H1 (cell line): ENCODE results near the gene KLHL28. TPM values are rescaled to one million over a fixed set of nuclear protein-coding genes. Genes with fewer than 3 reads are reported as not detected.

ENCODE experiments used
- CTCF ChIA-PET: fragments of 300-600 bp; sonication (Branson Sonifier 250); formaldehyde crosslinking; loops from one replicate; lab custom pipeline; 2021; ENCODE audit not compliant: partially characterized antibody; lab: Charles Lee
- POLR2A ChIA-PET: fragments of 300-600 bp; sonication (Branson Sonifier 250); formaldehyde crosslinking; loops from one replicate; lab custom pipeline; 2021; ENCODE audit warnings: inconsistent platforms; ENCODE audit not compliant: partially characterized antibody; lab: Charles Lee
- DNase-seq, 2 experiments: peaks; one replicate each; pipeline versions ENCODE4 v3.0.0 to v3.0.0-alpha.2; 2010 to 2022; ENCODE audit warnings: low spot score in 2 of 2, low read depth in 1 of 2, mixed read lengths in 1 of 2
- FAIRE-seq: peaks from 2 replicates; lab custom pipeline; 2011; peaks lifted over from hg19 to GRCh38; lab: Jason Lieb, UNC
- H2AFZ ChIP-seq: 2 replicates; pipeline ENCODE4 v1.8.1; 2012; ENCODE audit warnings: low read length, inconsistent platforms
- H2AK5ac ChIP-seq: 2 replicates; pipeline ENCODE4 v1.6.1; 2013; ENCODE audit warnings: low read depth, low read length
- H2BK120ac ChIP-seq: replicated peaks from 2 replicates; pipeline ENCODE3; 2013; ENCODE audit warnings: low read depth, low read length, inconsistent platforms
- H2BK12ac ChIP-seq: 2 replicates; pipeline ENCODE4 v1.6.1; 2013; ENCODE audit warnings: low read depth, low read length
- H2BK15ac ChIP-seq: 2 replicates; pipeline ENCODE4 v1.6.1; 2013; ENCODE audit warnings: low read length
- H2BK20ac ChIP-seq: 2 replicates; pipeline ENCODE4 v1.6.1; 2013; ENCODE audit warnings: low read length
- H2BK5ac ChIP-seq: 2 replicates; pipeline ENCODE4 v1.6.1; 2013; ENCODE audit warnings: low read depth, low read length
- H3K14ac ChIP-seq: 2 replicates; pipeline ENCODE4 v1.6.1; 2013; ENCODE audit warnings: inconsistent platforms; ENCODE audit not compliant: insufficient read length
- H3K18ac ChIP-seq: 2 replicates; pipeline ENCODE4 v1.6.1; 2013; ENCODE audit warnings: low read length; ENCODE audit errors: extremely low read depth
- H3K23ac ChIP-seq: 2 replicates; pipeline ENCODE4 v1.6.1; 2013; ENCODE audit warnings: inconsistent platforms; ENCODE audit not compliant: insufficient read length
- H3K23me2 ChIP-seq: 2 replicates; pipeline ENCODE4 v1.6.1; 2013; ENCODE audit warnings: low read depth, low read length
- H3K27ac ChIP-seq: 2 replicates; pipeline ENCODE4 v1.6.1; 2011; ENCODE audit warnings: low read depth, low read length, inconsistent platforms
- H3K27me3 ChIP-seq, 4 experiments: replicated peaks in 1 of 4; 1 replicate in 1 of 4; 2 replicates in 3 of 4; pipeline versions ENCODE4 v1.6.1 to v1.8.1; 2011 to 2013; ENCODE audit warnings: low read length in 3 of 4, mild to moderate bottlenecking in 3 of 4, inconsistent platforms in 2 of 4, mixed read lengths in 2 of 4, moderate library complexity in 1 of 4; ENCODE audit not compliant: control insufficient read depth in 3 of 4, insufficient read depth in 3 of 4; ENCODE audit errors: extremely low read depth in 1 of 4
- H3K36me3 ChIP-seq, 4 experiments: 2 replicates each; pipeline versions ENCODE4 v1.6.1 to v1.8.1; 2011 to 2013; ENCODE audit warnings: mild to moderate bottlenecking in 4 of 4, low read length in 3 of 4, moderate library complexity in 2 of 4, control low read depth in 1 of 4, inconsistent platforms in 1 of 4; ENCODE audit not compliant: insufficient read depth in 4 of 4, control insufficient read depth in 2 of 4
- H3K4ac ChIP-seq: replicated peaks from 2 replicates; pipeline ENCODE3; 2013; ENCODE audit warnings: low read length, low read depth, mixed read lengths, inconsistent platforms; ENCODE audit not compliant: insufficient read length
- H3K4me1 ChIP-seq, 4 experiments: replicated peaks in 1 of 4; 1 replicate in 1 of 4; 2 replicates in 3 of 4; pipeline versions ENCODE4 v1.6.1 to v1.8.1; 2011 to 2013; ENCODE audit warnings: low read length in 3 of 4, inconsistent platforms in 2 of 4, mixed read lengths in 1 of 4; ENCODE audit not compliant: insufficient read depth in 4 of 4, control insufficient read depth in 3 of 4
- H3K4me2 ChIP-seq, 2 experiments: 2 replicates each; pipeline versions ENCODE4 v1.6.1 to v1.8.1; 2011 to 2013; ENCODE audit warnings: low read depth in 2 of 2, low read length in 2 of 2, control low read depth in 1 of 2, inconsistent platforms in 1 of 2, mild to moderate bottlenecking in 1 of 2; ENCODE audit not compliant: insufficient read depth in 1 of 2
- H3K4me3 ChIP-seq, 4 experiments: fragments of 200-600, 300-600 bp in 1 of 4; sonication (generic), shearing (Covaris generic), sonication (Bioruptor Twin) in 1 of 4; 2 replicates each; pipeline versions ENCODE4 v1.5.1 to v1.8.1; 2011 to 2016; ENCODE audit warnings: low read length in 4 of 4, low read depth in 3 of 4, control low read depth in 2 of 4, inconsistent platforms in 2 of 4, mild to moderate bottlenecking in 2 of 4, mixed read lengths in 1 of 4, moderate library complexity in 1 of 4; ENCODE audit not compliant: insufficient read depth in 2 of 4; ENCODE audit errors: extremely low read depth in 1 of 4
- H3K56ac ChIP-seq: replicated peaks from 2 replicates; pipeline ENCODE3; 2013; ENCODE audit warnings: low read depth, mild to moderate bottlenecking, mixed read lengths, low read length, inconsistent platforms; ENCODE audit not compliant: insufficient read length
- H3K79me1 ChIP-seq: 2 replicates; pipeline ENCODE4 v1.6.1; 2013; ENCODE audit warnings: low read depth, low read length, control low read depth
- H3K79me2 ChIP-seq, 2 experiments: 2 replicates each; pipeline versions ENCODE4 v1.6.1 to v1.8.1; 2012 to 2013; ENCODE audit warnings: low read length in 2 of 2, mild to moderate bottlenecking in 2 of 2, inconsistent platforms in 1 of 2; ENCODE audit not compliant: insufficient read depth in 2 of 2, control insufficient read depth in 1 of 2
- H3K9ac ChIP-seq, 4 experiments: replicated peaks in 1 of 4; 1 replicate in 1 of 4; 2 replicates in 3 of 4; pipeline versions ENCODE4 v1.6.1 to v1.8.1; 2011 to 2013; ENCODE audit warnings: low read depth in 3 of 4, low read length in 3 of 4, control low read depth in 2 of 4, mild to moderate bottlenecking in 2 of 4, moderate library complexity in 2 of 4, inconsistent platforms in 1 of 4; ENCODE audit errors: extremely low read depth in 1 of 4
- H3K9me3 ChIP-seq, 2 experiments: 2 replicates each; pipeline versions ENCODE4 v1.6.1 to v1.8.1; 2012 to 2013; ENCODE audit warnings: mild to moderate bottlenecking in 2 of 2, moderate library complexity in 2 of 2, control low read depth in 1 of 2, inconsistent platforms in 1 of 2, low read depth in 1 of 2, low read length in 1 of 2, mixed read lengths in 1 of 2; ENCODE audit not compliant: insufficient read depth in 2 of 2
- H4K20me1 ChIP-seq, 2 experiments: replicated peaks in 1 of 2; 2 replicates each; pipeline versions ENCODE3 to v1.8.1; 2011 to 2013; ENCODE audit warnings: inconsistent platforms in 2 of 2, low read length in 2 of 2, mild to moderate bottlenecking in 1 of 2; ENCODE audit not compliant: insufficient read depth in 2 of 2, control insufficient read depth in 1 of 2
- H4K5ac ChIP-seq: 2 replicates; pipeline ENCODE4 v1.6.1; 2013; ENCODE audit warnings: low read length, low read depth, mixed read lengths, inconsistent platforms; ENCODE audit not compliant: insufficient read length
- H4K8ac ChIP-seq: 2 replicates; pipeline ENCODE4 v1.8.0; 2013; ENCODE audit warnings: mild to moderate bottlenecking, moderate library complexity, low read length, inconsistent platforms; ENCODE audit not compliant: insufficient read depth; ENCODE audit errors: extremely low read depth
- H4K91ac ChIP-seq: replicated peaks from 2 replicates; pipeline ENCODE3; 2013; ENCODE audit warnings: low read length, mixed read lengths, inconsistent platforms; ENCODE audit not compliant: insufficient read length
- ATF3 ChIP-seq: IDR thresholded peaks from 2 replicates; pipeline ENCODE4 v1.6.1; 2011; ENCODE audit warnings: low read depth, mild to moderate bottlenecking, low read length; ENCODE audit not compliant: insufficient read depth
- CHD2 ChIP-seq: IDR thresholded peaks from 2 replicates; pipeline ENCODE4 v1.6.1; 2012; ENCODE audit warnings: low read length, improper control_type of control experiment
- EZH2 ChIP-seq: fragments of 200-600 bp; sonication (generic); IDR thresholded peaks from 2 replicates; pipeline ENCODE4 v1.7.1; 2012; ENCODE audit warnings: low read depth, mild to moderate bottlenecking, moderate library complexity, low read length, inconsistent platforms; ENCODE audit not compliant: severe bottlenecking
- GABPA ChIP-seq: IDR thresholded peaks from 2 replicates; pipeline ENCODE4 v1.6.1; 2011; ENCODE audit warnings: mild to moderate bottlenecking, low read length, moderate library complexity, borderline replicate concordance; ENCODE audit not compliant: insufficient read depth
- MAFK ChIP-seq: IDR thresholded peaks from 2 replicates; pipeline ENCODE4 v1.6.1; 2012; ENCODE audit warnings: low read depth, mild to moderate bottlenecking, improper control_type of control experiment, low read length
- NRF1 ChIP-seq: IDR thresholded peaks from 2 replicates; pipeline ENCODE4 v1.6.1; 2011; ENCODE audit warnings: mild to moderate bottlenecking, low read depth, low read length, improper control_type of control experiment
- PHF8 ChIP-seq: fragments of 200-600 bp; sonication (generic); conservative IDR thresholded peaks from 2 replicates; pipeline ENCODE4 v1.7.1; 2012; ENCODE audit warnings: low read depth, mild to moderate bottlenecking, inconsistent platforms, low read length, moderate library complexity
- POLR2AphosphoS5 ChIP-seq: IDR thresholded peaks from 2 replicates; pipeline ENCODE4 v1.6.1; 2011; ENCODE audit warnings: low read depth, low read length
- RNF2 ChIP-seq: fragments of 200-900, 300-1000 bp; sonication (generic); IDR thresholded peaks from 2 replicates; pipeline ENCODE4 v1.7.1; 2016; ENCODE audit warnings: borderline replicate concordance, low read depth, mild to moderate bottlenecking, antibody characterized with exemption, low read length; ENCODE audit not compliant: poor library complexity, severe bottlenecking; ENCODE audit errors: missing control alignments
- SRF ChIP-seq: IDR thresholded peaks from 2 replicates; pipeline ENCODE4 v1.6.1; 2011; ENCODE audit warnings: mild to moderate bottlenecking, low read depth, low read length, moderate library complexity
- TAF7 ChIP-seq: optimal IDR thresholded peaks from 2 replicates; pipeline ENCODE3; 2011; ENCODE audit warnings: low read depth, mild to moderate bottlenecking, inconsistent platforms, low read length, moderate library complexity, borderline replicate concordance
- TCF12 ChIP-seq: IDR thresholded peaks from 2 replicates; pipeline ENCODE4 v1.6.1; 2011; ENCODE audit warnings: low read depth, mild to moderate bottlenecking, low read length
- TEAD4 ChIP-seq: IDR thresholded peaks from 2 replicates; pipeline ENCODE4 v1.6.1; 2012; ENCODE audit warnings: low read depth, low read length, inconsistent platforms, mixed read lengths
- WGBS, 2 experiments: shearing (Covaris generic) in 1 of 2; methylation state at CpG; one replicate each; pipeline versions ENCODE4 v1.1.6 to v1.1.7; 2013 to 2015; ENCODE audit warnings: low lambda C conversion rate in 2 of 2, mixed read lengths in 2 of 2, inconsistent platforms in 1 of 2, low coverage in 1 of 2, missing lambda C conversion rate in 1 of 2; ENCODE audit not compliant: insufficient replicate concordance in 2 of 2, insufficient coverage in 1 of 2, insufficient read length in 1 of 2; ENCODE audit errors: extremely low coverage in 1 of 2, missing lambda C conversion rate in 1 of 2; 5-methylcytosine and 5-hydroxymethylcytosine counted together
- polyA plus RNA-seq, 7 experiments: library from polyadenylated mRNA; depleted of rRNA in 3 of 7; stranded (reverse) in 5 of 7; unstranded in 2 of 7; fragments of >200 nt in 5 of 7; fragments of 200-250 nt in 2 of 7; gene quantifications; 1 replicate in 5 of 7; 2 replicates in 1 of 7; 4 replicates in 1 of 7; pipeline versions ENCODE4 v1.2.1 to v1.2.3, GENCODE V29; 2011 to 2013; ENCODE audit warnings: missing spikeins in 2 of 7, mixed read lengths in 2 of 7
- total RNA-seq: library from RNA; stranded (reverse); fragmentation: NEBNext Ultra II Directional; extraction: Animal tissue kit (Norgen Biotek cat#: 25700); gene quantifications from 2 replicates; pipeline ENCODE4 v1.2.1, GENCODE V29; 2021

Gene KLHL28
- total and polyA plus RNA-seq, 2 of the 8 experiments (the other 6 are each of a cell fraction or from before 2014, with no cell fraction given): 3.3 to 10.5 TPM

DNA sequence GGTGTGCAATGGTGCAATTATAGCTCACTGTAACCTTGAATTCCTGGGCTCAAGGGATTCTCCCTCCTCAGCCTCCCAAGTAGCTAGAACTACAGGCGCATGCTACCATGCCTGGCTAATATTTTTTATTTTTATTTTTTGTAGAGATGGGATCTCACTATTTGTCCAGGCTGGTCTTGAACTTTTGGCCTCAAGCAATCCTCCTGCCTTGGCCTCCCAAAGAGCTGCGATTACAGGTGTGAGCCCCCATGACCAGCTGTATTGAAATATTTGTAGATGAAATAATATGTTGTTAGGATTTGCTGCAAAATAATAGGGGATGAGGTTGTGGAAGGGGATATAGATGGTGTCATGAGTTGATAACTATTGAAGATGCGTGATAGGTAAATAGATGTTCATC is 4.9 kb downstream of the KLHL28 start:
- H3K14ac ChIP-seq: no peak overlapping the region
- no peak overlapping the region for H2AK5ac ChIP-seq
- no peak overlapping the region for H2BK20ac ChIP-seq
- peaks cover 0 to 3% of the 10 kb centered on the region in 2 experiments for H4K20me1 ChIP-seq
- no peak overlapping the region for H2BK5ac ChIP-seq
- H3K23me2 ChIP-seq: no peaks in the 10 kb centered on the region; the same call in 1 of the 2 replicates
- no peak overlapping the region for H2AFZ ChIP-seq
- POLR2A ChIA-PET: no interaction called here
- H3K9ac ChIP-seq: no peak overlapping the region
- H3K79me1 ChIP-seq: no peaks in the 10 kb centered on the region; the same call in 1 of the 2 replicates
- CTCF ChIA-PET: no interaction called here
- no peak for DNase-seq
- H3K4ac ChIP-seq: no peak overlapping the region
- FAIRE-seq: no peak
- no peak overlapping the region for H2BK15ac ChIP-seq
- no peak overlapping the region for H2BK120ac ChIP-seq
- WGBS, 2 experiments: 98% methylated on average over 3 of the region's 3 CpGs; no CpG with 5 or more reads in 1 of the 2 experiments
- H4K5ac ChIP-seq: no peak overlapping the region
- H3K4me3 ChIP-seq: no peak overlapping the region
- H3K36me3 ChIP-seq: no peaks in the 10 kb centered on the region
- no peak overlapping the region for H3K27ac ChIP-seq
- peaks cover 0 to 1% (median 0%) of the 10 kb centered on the region in 4 experiments; a peak in 1 of 7 replicates for H3K27me3 ChIP-seq
- no peak overlapping the region for H3K23ac ChIP-seq
- peaks cover 0 to 3% (median under 1%) of the 10 kb centered on the region in 4 experiments; a peak in 1 of 7 replicates for H3K4me1 ChIP-seq
- no peak overlapping the region for H3K4me2 ChIP-seq
- no peak overlapping the region for H4K8ac ChIP-seq
- H3K56ac ChIP-seq: no peak overlapping the region
- no peak overlapping the region for H2BK12ac ChIP-seq
- no peak overlapping the region for H3K18ac ChIP-seq
- H4K91ac ChIP-seq: no peak overlapping the region
- H3K79me2 ChIP-seq: peaks cover 0 to 75% of the 10 kb centered on the region in 2 experiments; a peak in 3 of 4 replicates
- H3K9me3 ChIP-seq: no peaks in the 10 kb centered on the region
- TF ChIP-seq NRF1: no peak
- TF ChIP-seq CHD2: no peak
- TF ChIP-seq MAFK: no peak
- TF ChIP-seq PHF8: no peak
- TF ChIP-seq TEAD4: no peak
- no peak for TF ChIP-seq POLR2AphosphoS5
- no peak for TF ChIP-seq EZH2
- no peak for TF ChIP-seq RNF2
- TF ChIP-seq ATF3: no peak
- TF ChIP-seq TCF12: no peak
- no peak for TF ChIP-seq GABPA
- no peak for TF ChIP-seq TAF7
- TF ChIP-seq SRF: no peak
